ENCODE measurements around the gene NEDD9.
A peak's percentile ranks its signal among the peaks of the same experiment; 100 is the strongest.

The NEDD9 gene

GRCh38 chr6:11215773-11216172 is 16.7 kb downstream of the NEDD9 start:
- no peak for TF ChIP-seq CTCF (IDR thresholded peaks at IDR 0.05)
- TF ChIP-seq ZFX (IDR thresholded peaks at IDR 0.05; ENCODE audit: borderline replicate concordance) = no peak
- H3K27ac ChIP-seq = peak overlapping the region; percentile 86

GRCh38 chr6:11214901-11215300 is 17.6 kb downstream of the NEDD9 start:
- no peak overlapping the region for H3K27ac ChIP-seq
- TF ChIP-seq ZFX (IDR thresholded peaks at IDR 0.05; ENCODE audit: borderline replicate concordance) (no peak), CTCF (IDR thresholded peaks at IDR 0.05) (no peak)

- no peak for TF ChIP-seq ZFX (IDR thresholded peaks at IDR 0.05; ENCODE audit: borderline replicate concordance)
- TF ChIP-seq CTCF (IDR thresholded peaks at IDR 0.05) = no peak
- no peak overlapping the region for H3K27ac ChIP-seq
Measured at GRCh38 chr6:11214084-11214833, 18.2 kb downstream of the NEDD9 start.

- no peak for TF ChIP-seq CTCF (IDR thresholded peaks at IDR 0.05)
- no peak for TF ChIP-seq ZFX (IDR thresholded peaks at IDR 0.05; ENCODE audit: borderline replicate concordance)
- no peak overlapping the region for H3K27ac ChIP-seq
Measured at GRCh38 chr6:11213422-11214021, 18.9 kb downstream of the NEDD9 start.

GRCh38 chr6:11212664-11213063 is 19.8 kb downstream of the NEDD9 start:
- no peak for TF ChIP-seq CTCF (IDR thresholded peaks at IDR 0.05)
- no peak for TF ChIP-seq ZFX (IDR thresholded peaks at IDR 0.05; ENCODE audit: borderline replicate concordance)
- H3K27ac ChIP-seq = no peak overlapping the region

- no peak for TF ChIP-seq ZFX (IDR thresholded peaks at IDR 0.05; ENCODE audit: borderline replicate concordance)
- no peak for TF ChIP-seq CTCF (IDR thresholded peaks at IDR 0.05)
Measured at GRCh38 chr6:11211254-11211653, 21.2 kb downstream of the NEDD9 start.

More at GRCh38 chr6:11211254-11211653, 21.2 kb downstream of the NEDD9 start:
- no peak overlapping the region for H3K27ac ChIP-seq
